Left lung (tissue), 10 donors: Measurements from ENCODE around the gene GALNT16. TPM values are rescaled to one million over a fixed set of nuclear protein-coding genes. Genes with fewer than 3 reads are reported as not detected.
A peak's percentile ranks its signal among the peaks of the same experiment; 100 is the strongest.

Experiments used
- ATAC-seq: fragments of 200-7000 bp; cut with Tn5 transposase; one replicate; pipeline ENCODE4 v1.9.1; 2020; ENCODE audit warnings: moderate library complexity
- DNase-seq, 4 donors: peaks; one replicate each; pipeline ENCODE4 v3.0.0-alpha.2; 2013 to 2020
- H3K27ac ChIP-seq, 2 donors: fragments of 200-600 bp; sonication (generic) in 1 of 2; one replicate each; pipeline versions ENCODE4 v1.5.0 to v1.8.0; 2020 to 2021
- H3K27me3 ChIP-seq, 2 donors: fragments of 200-600 bp; sonication (generic) in 1 of 2; one replicate each; pipeline versions ENCODE4 v1.5.0 to v1.8.0; 2020 to 2021
- H3K36me3 ChIP-seq, 2 donors: fragments of 200-600 bp; sonication (generic) in 1 of 2; one replicate each; pipeline versions ENCODE4 v1.5.0 to v1.8.0; 2020 to 2021
- H3K4me1 ChIP-seq, 2 donors: fragments of 200-600 bp; one replicate each; pipeline ENCODE4 v1.8.0; 2021
- H3K4me3 ChIP-seq, 2 donors: fragments of 200-600 bp; sonication (generic) in 1 of 2; one replicate each; pipeline versions ENCODE4 v1.5.0 to v1.8.0; 2020 to 2021; ENCODE audit warnings: mild to moderate bottlenecking in 1 of 2
- H3K9me3 ChIP-seq, 2 donors: fragments of 200-600 bp; sonication (generic) in 1 of 2; one replicate each; pipeline versions ENCODE4 v1.5.0 to v1.8.0; 2020 to 2021
- intact Hi-C, 2 donors: fragments of 100-400 bp; cut with DNase I; formaldehyde crosslinking; loops; one replicate each; pipeline versions ENCODE4 v1.11.2 to v1.14.2; 2022
- polyA plus RNA-seq, 6 donors: library from polyadenylated mRNA; unstranded; fragments of 120-200 nt; gene quantifications; one replicate each; pipeline ENCODE4 v1.2.1, GENCODE V29; 2013; ENCODE audit not compliant: insufficient read length in 6 of 6
- total RNA-seq, 2 donors: library from RNA; stranded (reverse); fragmentation: NEBNext Ultra II Directional; extraction: Animal tissue kit (Norgen Biotek cat#: 25700); gene quantifications; one replicate each; pipeline ENCODE4 v1.2.1, GENCODE V29; 2021
- TF ChIP-seq, protein P1 (sequence below), 2 donors: fragments of 200-600 bp; sonication (generic) in 1 of 2; IDR thresholded peaks; one replicate each; pipeline versions ENCODE4 v1.5.0 to v1.8.0; 2021; ENCODE audit warnings: antibody characterized with exemption in 2 of 2
- donor health status: DM: no; HTN: yes; CAD: no.
- donor health status: DM: no; HTN: no; CAD: no.

GALNT16 gene
- total and polyA plus RNA-seq, 8 donors, result 2.4 to 5.0 (median 3.7) TPM

DNA sequence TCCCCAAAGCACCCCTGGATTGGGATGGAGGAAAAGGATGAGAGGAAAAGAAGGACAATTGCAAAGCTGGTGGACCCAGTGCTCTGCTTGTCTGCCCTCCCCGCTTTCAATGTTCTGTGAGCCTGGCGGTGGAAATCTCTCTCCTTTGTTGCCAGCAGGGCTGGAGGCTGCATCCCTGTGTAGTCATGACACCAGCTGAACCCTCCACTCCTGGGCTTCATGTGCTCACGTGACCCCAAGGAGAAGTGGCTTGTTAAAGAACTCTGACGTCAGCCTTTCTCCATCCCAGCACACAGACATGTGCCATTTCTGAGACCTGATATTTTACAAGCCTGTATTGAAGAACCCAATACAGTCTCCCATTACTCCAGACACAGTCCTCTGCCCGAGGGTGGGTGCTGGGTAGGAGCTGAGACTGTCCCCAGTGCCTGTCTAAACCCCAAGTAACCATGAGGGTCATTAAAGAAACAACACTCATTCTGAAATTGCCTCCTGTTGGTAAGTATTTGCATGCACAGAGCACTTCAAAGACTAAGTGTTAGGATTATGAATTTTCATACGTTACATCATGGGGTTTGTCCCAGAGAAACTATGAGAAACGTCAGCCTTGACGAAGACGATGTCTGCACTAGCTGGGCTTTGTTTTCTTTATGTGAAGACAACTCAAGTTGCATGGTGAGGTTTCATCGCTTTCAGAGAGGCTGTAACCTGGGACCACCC, 21.7 kb downstream of the GALNT16 start:
- H3K27ac ChIP-seq, result no peak overlapping the region
- intact Hi-C loops, result no loop called here
- H3K4me1 ChIP-seq, result no peaks in the 10 kb centered on the region
- H3K27me3 ChIP-seq, result no peaks in the 10 kb centered on the region
- TF ChIP-seq, protein P1, sequence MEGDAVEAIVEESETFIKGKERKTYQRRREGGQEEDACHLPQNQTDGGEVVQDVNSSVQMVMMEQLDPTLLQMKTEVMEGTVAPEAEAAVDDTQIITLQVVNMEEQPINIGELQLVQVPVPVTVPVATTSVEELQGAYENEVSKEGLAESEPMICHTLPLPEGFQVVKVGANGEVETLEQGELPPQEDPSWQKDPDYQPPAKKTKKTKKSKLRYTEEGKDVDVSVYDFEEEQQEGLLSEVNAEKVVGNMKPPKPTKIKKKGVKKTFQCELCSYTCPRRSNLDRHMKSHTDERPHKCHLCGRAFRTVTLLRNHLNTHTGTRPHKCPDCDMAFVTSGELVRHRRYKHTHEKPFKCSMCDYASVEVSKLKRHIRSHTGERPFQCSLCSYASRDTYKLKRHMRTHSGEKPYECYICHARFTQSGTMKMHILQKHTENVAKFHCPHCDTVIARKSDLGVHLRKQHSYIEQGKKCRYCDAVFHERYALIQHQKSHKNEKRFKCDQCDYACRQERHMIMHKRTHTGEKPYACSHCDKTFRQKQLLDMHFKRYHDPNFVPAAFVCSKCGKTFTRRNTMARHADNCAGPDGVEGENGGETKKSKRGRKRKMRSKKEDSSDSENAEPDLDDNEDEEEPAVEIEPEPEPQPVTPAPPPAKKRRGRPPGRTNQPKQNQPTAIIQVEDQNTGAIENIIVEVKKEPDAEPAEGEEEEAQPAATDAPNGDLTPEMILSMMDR (IDR thresholded peaks at IDR 0.05), result no peak
- ATAC-seq (peak; percentile 80), DNase-seq (peak in 1 of 4 donors; percentile 54)
- no peak overlapping the region for H3K4me3 ChIP-seq
- no peaks in the 10 kb centered on the region for H3K36me3 ChIP-seq
- H3K9me3 ChIP-seq, result no peaks in the 10 kb centered on the region

DNA sequence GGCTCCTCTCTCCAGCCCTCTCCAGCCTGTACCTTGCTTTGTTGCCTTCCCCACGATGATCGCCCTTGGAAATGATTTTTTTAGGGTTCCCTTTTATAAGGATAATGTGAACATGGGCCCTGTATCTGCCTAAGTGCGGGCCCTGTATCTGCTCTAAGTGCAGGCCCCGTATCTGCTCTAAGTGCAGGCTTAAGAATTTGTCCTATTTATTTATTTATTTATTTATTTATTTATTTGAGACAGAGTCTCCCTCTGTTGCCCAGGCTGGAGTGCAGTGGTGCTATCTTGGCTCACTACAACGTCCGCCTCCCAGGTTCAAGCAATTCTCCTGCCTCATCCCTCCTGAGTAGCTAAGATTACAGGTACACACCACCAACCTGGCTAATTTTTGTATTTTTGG, 22.5 kb downstream of the GALNT16 start:
- TF ChIP-seq, protein P1 (IDR thresholded peaks at IDR 0.05), result no peak
- ATAC-seq (no peak), DNase-seq (no peak)
- Histone ChIP-seq H3K27me3 (no peaks in the 10 kb centered on the region), H3K36me3 (no peaks in the 10 kb centered on the region), H3K4me1 (no peaks in the 10 kb centered on the region), H3K4me3 (no peak overlapping the region), H3K9me3 (no peaks in the 10 kb centered on the region), H3K27ac (no peak overlapping the region)
- intact Hi-C loops, result no loop called here

DNA sequence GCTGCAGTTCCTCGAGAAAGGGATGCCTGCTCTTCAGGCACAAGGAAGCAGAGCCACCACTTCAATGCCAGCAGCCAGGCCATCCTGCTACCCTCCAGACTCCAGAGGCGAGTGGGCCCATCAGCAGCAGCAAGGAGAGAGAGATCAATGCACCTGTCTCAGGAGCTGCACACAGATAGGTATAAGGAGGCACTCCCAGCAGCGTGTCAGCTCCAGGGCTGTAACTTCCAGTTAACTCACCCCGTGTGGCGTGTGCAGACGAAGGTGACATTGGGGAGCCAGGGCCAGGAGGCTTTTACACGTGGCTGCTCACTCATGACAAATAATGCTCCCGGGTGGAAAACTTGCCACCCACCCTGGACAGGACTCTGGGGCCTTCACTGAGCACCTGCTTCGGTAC, 24.2 kb downstream of the GALNT16 start:
- intact Hi-C loops, result no loop called here
- Histone ChIP-seq H3K4me1 (no peaks in the 10 kb centered on the region), H3K4me3 (no peak overlapping the region), H3K9me3 (no peaks in the 10 kb centered on the region), H3K36me3 (no peaks in the 10 kb centered on the region), H3K27ac (no peak overlapping the region), H3K27me3 (no peaks in the 10 kb centered on the region)
- ATAC-seq (no peak), DNase-seq (no peak)
- TF ChIP-seq, protein P1 (IDR thresholded peaks at IDR 0.05), result no peak

DNA sequence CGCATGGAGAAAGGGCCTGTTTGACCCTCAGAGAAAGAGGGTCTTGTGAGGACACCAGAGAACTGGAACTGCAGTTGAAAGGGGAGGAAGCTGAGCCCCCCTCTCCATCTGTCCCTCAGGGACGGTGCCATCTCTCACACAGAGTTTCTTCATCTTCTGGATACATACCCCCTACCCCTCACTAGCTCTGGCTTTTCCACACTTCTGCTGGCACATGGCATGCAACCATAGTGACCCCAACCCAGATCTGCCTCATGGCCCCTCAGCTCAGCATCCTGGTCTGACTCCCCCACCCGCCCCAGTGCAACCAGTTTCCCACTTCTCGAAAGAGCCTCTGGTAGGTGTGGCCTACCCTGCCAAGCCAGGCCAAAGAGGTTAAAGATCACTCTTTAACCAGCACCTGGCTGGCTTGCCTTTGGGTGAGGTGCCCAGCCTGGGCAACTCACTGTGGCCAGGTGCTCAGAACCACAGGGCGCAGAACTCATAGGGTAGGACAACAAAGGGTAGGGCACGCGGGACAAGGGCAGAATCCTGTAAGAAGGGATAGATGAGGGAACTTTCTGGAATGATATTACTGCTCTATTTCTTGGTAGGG, 25.8 kb downstream of the GALNT16 start:
- TF ChIP-seq, protein P1 (IDR thresholded peaks at IDR 0.05), result no peak
- H3K27me3 ChIP-seq, result no peaks in the 10 kb centered on the region
- H3K36me3 ChIP-seq, result no peaks in the 10 kb centered on the region
- no peaks in the 10 kb centered on the region for H3K9me3 ChIP-seq
- intact Hi-C loops, result no loop called here
- no peak overlapping the region for H3K4me3 ChIP-seq
- ATAC-seq (no peak), DNase-seq (no peak)
- H3K4me1 ChIP-seq, result no peaks in the 10 kb centered on the region
- no peak overlapping the region for H3K27ac ChIP-seq

DNA sequence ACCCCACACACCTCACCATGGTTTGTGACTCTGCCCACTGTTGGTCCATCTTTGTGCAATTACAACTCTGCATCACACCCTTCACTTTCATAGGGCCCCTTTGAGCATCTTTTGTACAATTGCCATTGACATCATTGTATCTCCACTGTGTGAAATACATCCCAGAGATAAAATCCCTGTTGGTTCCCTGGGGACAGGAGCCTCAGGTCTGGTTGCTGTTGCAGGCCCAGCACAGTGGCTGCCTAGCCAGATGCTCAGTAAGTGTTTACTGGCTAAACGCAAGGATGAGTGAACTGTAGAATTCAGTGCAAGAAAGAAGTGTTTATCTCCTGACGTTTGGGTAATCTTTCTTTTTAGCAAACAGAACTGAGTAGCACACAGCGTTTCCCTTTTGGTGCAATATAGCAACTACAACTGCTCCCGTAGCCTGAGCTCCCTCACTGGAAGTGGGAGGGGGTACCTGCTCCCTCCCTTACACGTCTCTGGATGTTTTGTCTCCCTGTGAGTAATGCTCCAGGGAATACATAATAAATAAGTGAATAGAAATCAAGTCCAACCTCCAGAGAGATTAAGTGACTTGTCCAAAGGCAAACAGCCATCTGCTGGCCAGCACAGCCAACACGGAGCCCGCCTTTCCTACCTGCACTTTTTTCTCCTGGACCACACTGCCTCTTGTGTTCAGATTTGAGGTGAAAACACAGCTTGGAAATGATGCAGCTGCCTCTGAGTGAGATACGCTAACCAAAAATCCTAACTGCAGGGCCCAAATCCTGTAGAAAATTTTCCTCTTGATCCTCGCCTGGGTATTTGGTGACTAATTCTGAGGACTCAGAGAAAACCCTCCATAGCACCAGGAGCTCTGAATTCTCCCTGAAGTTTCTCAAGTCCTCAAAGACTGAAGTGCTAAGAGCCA, 27.4 kb downstream of the GALNT16 start:
- no peaks in the 10 kb centered on the region for H3K36me3 ChIP-seq
- no peak for ATAC-seq
- DNase-seq, result no peak
- H3K27ac ChIP-seq, result no peak overlapping the region
- H3K9me3 ChIP-seq, result no peaks in the 10 kb centered on the region
- H3K27me3 ChIP-seq, result no peaks in the 10 kb centered on the region
- TF ChIP-seq, protein P1 (IDR thresholded peaks at IDR 0.05), result no peak
- intact Hi-C loops, result no loop called here
- no peaks in the 10 kb centered on the region for H3K4me1 ChIP-seq
- no peak overlapping the region for H3K4me3 ChIP-seq
